Measurements from ENCODE around the gene KRI1. TPM values are rescaled to one million over a fixed set of nuclear protein-coding genes. Genes with fewer than 3 reads are reported as not detected.

Gene KRI1
- total and polyA plus RNA-seq, 2 of the 8 experiments (the other 6 are each of a cell fraction or from before 2014, with no cell fraction given) = 14.2 to 45.2 TPM

GRCh38 chr19:10602330-10603083 is 36.7 kb upstream of the KRI1 start:
- H2BK20ac ChIP-seq (ENCODE audit: low read length) = no peak overlapping the region
- 0 out of 2 replicates have a peak overlapping the region, but pooled peaks have one; percentile 67 for H3K27ac ChIP-seq (ENCODE audit: low read depth, low read length)
- no peak overlapping the region for H2AFZ ChIP-seq (ENCODE audit: low read length)
- H2BK5ac ChIP-seq (ENCODE audit: low read depth, low read length) = peak overlapping the region; percentile 85; the same call in 1 of the 2 replicates
- peak overlapping the region; percentile 91; the same call in 1 of the 2 replicates for H4K8ac ChIP-seq (ENCODE audit: extremely low read depth, insufficient read depth, low read length)
- no peaks in the 10 kb centered on the region for H3K9me3 ChIP-seq (ENCODE audit: insufficient read depth in 2 of 2, low read depth in 1 of 2, low read length in 1 of 2)
- peaks cover 0 to 9% of the 10 kb centered on the region in 2 experiments; a peak in 1 of 4 replicates for H3K79me2 ChIP-seq (ENCODE audit: control insufficient read depth in 1 of 2, insufficient read depth in 2 of 2, low read length in 2 of 2)
- H3K18ac ChIP-seq (ENCODE audit: extremely low read depth, low read length) = peak overlapping the region; percentile 60
- no peak overlapping the region for H3K14ac ChIP-seq (ENCODE audit: insufficient read length)
- no peaks in the 10 kb centered on the region for H4K20me1 ChIP-seq (replicated peaks in 1 of 2; ENCODE audit: control insufficient read depth in 1 of 2, insufficient read depth in 2 of 2, low read length in 2 of 2)
- no peak overlapping the region for H2AK5ac ChIP-seq (ENCODE audit: low read depth, low read length)
- peak overlapping the region; percentile 79 to 98 (median 88) for H3K4me3 ChIP-seq (ENCODE audit: extremely low read depth in 1 of 4, insufficient read depth in 2 of 4, low read depth in 3 of 4, low read length in 4 of 4)
- ChIA-PET POLR2A (ENCODE audit: partially characterized antibody) (interaction anchor here (1.0 to 4.4 kb wide), 12 partner anchors 10 to 87 kb away, joined by 3 to 26 read pairs (median 6); partner anchors contain the start of gene SLC44A2), CTCF (ENCODE audit: partially characterized antibody) (interaction anchor here (0.6 to 5.1 kb wide), 6 partner anchors 13 to 86 kb away, joined by 3 to 46 read pairs (median 4); no protein-coding TSS in a partner anchor)
- peaks cover 6% of the 10 kb centered on the region; the same call in 1 of the 2 replicates for H3K23me2 ChIP-seq (ENCODE audit: low read depth, low read length)
- H3K9ac ChIP-seq (replicated peaks in 1 of 4; ENCODE audit: extremely low read depth in 1 of 4, low read depth in 3 of 4, low read length in 3 of 4) = peak overlapping the region; percentile 78 to 86 (median 80)
- DNase-seq (ENCODE audit: low read depth in 1 of 2, low spot score in 2 of 2) (peak in 1 of 2 experiments; percentile 89), FAIRE-seq (no peak)
- H3K79me1 ChIP-seq (ENCODE audit: low read depth, low read length) = peaks cover 6% of the 10 kb centered on the region
- H3K4me1 ChIP-seq (replicated peaks in 1 of 4; ENCODE audit: control insufficient read depth in 3 of 4, insufficient read depth in 4 of 4, low read length in 3 of 4) = peaks cover 0 to 11% (median 7%) of the 10 kb centered on the region in 4 experiments; a peak in 6 of 7 replicates
- H4K5ac ChIP-seq (ENCODE audit: insufficient read length, low read depth, low read length) = peak overlapping the region; percentile 84
- no peak overlapping the region for H2BK12ac ChIP-seq (ENCODE audit: low read depth, low read length)
- peak overlapping the region; percentile 80 to 94 for H3K4me2 ChIP-seq (ENCODE audit: insufficient read depth in 1 of 2, low read depth in 2 of 2, low read length in 2 of 2)
- H2BK120ac ChIP-seq (replicated peaks; ENCODE audit: low read depth, low read length) = no peak overlapping the region
- H3K56ac ChIP-seq (replicated peaks; ENCODE audit: insufficient read length, low read depth, low read length) = peak overlapping the region; percentile 82
- no peak overlapping the region for H2BK15ac ChIP-seq (ENCODE audit: low read length)
- no peak overlapping the region for H3K4ac ChIP-seq (replicated peaks; ENCODE audit: insufficient read length, low read depth, low read length)
- H3K23ac ChIP-seq (ENCODE audit: insufficient read length) = no peak overlapping the region
- H4K91ac ChIP-seq (replicated peaks; ENCODE audit: insufficient read length, low read length) = peak overlapping the region; percentile 64
- no peaks in the 10 kb centered on the region for H3K36me3 ChIP-seq (ENCODE audit: control insufficient read depth in 2 of 4, insufficient read depth in 4 of 4, low read length in 3 of 4)
- H3K27me3 ChIP-seq (replicated peaks in 1 of 4; ENCODE audit: control insufficient read depth in 3 of 4, extremely low read depth in 1 of 4, insufficient read depth in 3 of 4, low read length in 3 of 4) = no peaks in the 10 kb centered on the region
- 2% methylated on average over 32 of the region's 76 CpGs; no CpG with 5 or more reads in 1 of the 2 experiments for WGBS, 2 experiments (ENCODE audit: extremely low coverage in 1 of 2, insufficient coverage in 1 of 2, insufficient read length in 1 of 2, insufficient replicate concordance in 2 of 2, low coverage in 1 of 2, low lambda C conversion rate in 2 of 2, missing lambda C conversion rate in 1 of 2)
- no peak for TF ChIP-seq TBP (IDR thresholded peaks at IDR 0.05; ENCODE audit: low read depth, low read length)
- TF ChIP-seq CREB1 (IDR thresholded peaks at IDR 0.05) = no peak
- no peak for TF ChIP-seq CEBPB (IDR thresholded peaks at IDR 0.05; ENCODE audit: low read depth, low read length)
- no peak for TF ChIP-seq ASH2L (IDR thresholded peaks at IDR 0.05; ENCODE audit: low read length)
- no peak for TF ChIP-seq JUND (IDR thresholded peaks at IDR 0.05; ENCODE audit: low read length)
- TF ChIP-seq CTBP2 (IDR thresholded peaks at IDR 0.05; ENCODE audit: borderline replicate concordance, insufficient read depth, insufficient read length, low read length) = no peak
- no peak for TF ChIP-seq KDM5A (IDR thresholded peaks at IDR 0.05; ENCODE audit: low read length)
- no peak for TF ChIP-seq SP2 (IDR thresholded peaks at IDR 0.05; ENCODE audit: low read length)
- peak; percentile 46; the same call in 1 of the 2 replicates for TF ChIP-seq NRF1 (IDR thresholded peaks at IDR 0.05; ENCODE audit: low read depth, low read length)
- no peak for TF ChIP-seq CHD2 (IDR thresholded peaks at IDR 0.05; ENCODE audit: low read length)
- no peak for TF ChIP-seq CHD1 (IDR thresholded peaks at IDR 0.05; ENCODE audit: low read depth, low read length)
